GM18909 (cell line): Measurements from ENCODE around the gene RHBDD3.

Source experiments
- ATAC-seq: cut with Tn5 transposase; IDR thresholded peaks from one replicate; pipeline ENCODE4 v1.9.1; 2021; ENCODE audit warnings: mild to moderate bottlenecking; ENCODE audit not compliant: unreplicated experiment, poor library complexity

RHBDD3 gene

GRCh38 chr22:29267858-29268510 is at the start of gene RHBDD3, which contains the start of gene EWSR1:
RHBDD3 (minus strand) TSS chr22:29267981; CDS start chr22:29265626, 2,355 bp downstream.
EWSR1 (plus strand) TSS chr22:29268268; CDS start chr22:29268337, 69 bp downstream.
- ATAC-seq: peak; percentile 82

GRCh38 chr22:29316141-29316828 is 48.5 kb upstream of the RHBDD3 start:
- no peak for ATAC-seq

GRCh38 chr22:29315286-29316140 is 47.7 kb upstream of the RHBDD3 start, which contains the start of gene RASL10A:
RASL10A (minus strand) TSS chr22:29315697; CDS start chr22:29315246, 451 bp downstream.
- ATAC-seq: no peak

GRCh38 chr22:29314537-29315285 is 46.9 kb upstream of the RHBDD3 start:
- ATAC-seq: no peak

GRCh38 chr22:29313576-29314466 is 46.0 kb upstream of the RHBDD3 start:
- ATAC-seq: no peak

- ATAC-seq: no peak
Observed at GRCh38 chr22:29313126-29313575, 45.4 kb upstream of the RHBDD3 start.

GRCh38 chr22:29312218-29313125 is 44.7 kb upstream of the RHBDD3 start:
- ATAC-seq: no peak

GRCh38 chr22:29311464-29312217 is 43.9 kb upstream of the RHBDD3 start:
- ATAC-seq: no peak

GRCh38 chr22:29310863-29311339 is 43.1 kb upstream of the RHBDD3 start:
- no peak for ATAC-seq

- no peak for ATAC-seq
Observed at GRCh38 chr22:29310065-29310862, 42.5 kb upstream of the RHBDD3 start.

- ATAC-seq: no peak
Observed at GRCh38 chr22:29309332-29310064, 41.7 kb upstream of the RHBDD3 start.

GRCh38 chr22:29308791-29309262 is 41.0 kb upstream of the RHBDD3 start:
- no peak for ATAC-seq

- no peak for ATAC-seq
Observed at GRCh38 chr22:29308148-29308790, 40.5 kb upstream of the RHBDD3 start.

- ATAC-seq: no peak
Observed at GRCh38 chr22:29307596-29308147, 39.9 kb upstream of the RHBDD3 start.
